ENCODE measurements around the gene SMURF1.
A peak's percentile ranks its signal among the peaks of the same experiment; 100 is the strongest.

Gene SMURF1

DNA sequence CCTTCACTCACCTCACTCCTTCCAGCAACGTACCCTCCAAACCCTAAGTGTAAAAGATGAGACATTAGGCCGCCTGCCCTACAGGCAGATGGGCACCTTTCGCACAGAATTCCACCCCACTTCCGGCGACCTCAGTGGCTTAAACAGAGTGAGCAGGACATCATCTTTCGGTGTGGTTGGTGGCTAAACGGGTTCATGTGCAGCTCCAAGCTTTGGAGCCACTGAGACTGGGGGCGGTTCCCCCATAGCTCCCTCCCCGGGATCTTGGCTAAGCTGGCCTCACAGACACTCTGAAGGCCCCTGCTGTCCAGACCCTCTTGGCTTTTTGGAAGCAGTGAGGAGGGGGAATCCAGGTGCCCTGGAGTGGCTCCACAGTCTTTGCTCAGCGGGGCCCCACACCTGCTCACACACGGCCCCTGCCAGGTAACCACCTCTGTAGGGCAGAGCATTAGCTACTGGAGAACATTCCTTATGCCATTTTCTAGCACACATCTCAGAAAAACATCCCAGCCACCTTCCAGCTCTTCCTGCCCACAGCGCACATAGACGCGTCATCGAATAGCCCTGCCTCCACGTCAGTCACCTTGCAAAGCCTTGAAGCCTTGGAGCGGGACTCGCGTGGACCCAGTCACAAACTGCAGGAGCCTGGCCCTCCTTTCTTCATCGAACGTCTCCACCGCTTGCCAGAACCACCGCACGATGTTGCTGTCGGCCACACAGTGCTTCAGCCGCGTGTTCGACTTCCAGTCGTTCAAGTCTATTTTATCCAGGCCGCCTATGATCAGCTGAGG, 108.8 kb downstream of the SMURF1 start:
- no peak overlapping the region for H3K4me3 ChIP-seq (ENCODE audit: control insufficient read depth, low read depth, low read length)
- DNase-seq (ENCODE audit: low read depth) = no peak
- TF ChIP-seq, protein P1, sequence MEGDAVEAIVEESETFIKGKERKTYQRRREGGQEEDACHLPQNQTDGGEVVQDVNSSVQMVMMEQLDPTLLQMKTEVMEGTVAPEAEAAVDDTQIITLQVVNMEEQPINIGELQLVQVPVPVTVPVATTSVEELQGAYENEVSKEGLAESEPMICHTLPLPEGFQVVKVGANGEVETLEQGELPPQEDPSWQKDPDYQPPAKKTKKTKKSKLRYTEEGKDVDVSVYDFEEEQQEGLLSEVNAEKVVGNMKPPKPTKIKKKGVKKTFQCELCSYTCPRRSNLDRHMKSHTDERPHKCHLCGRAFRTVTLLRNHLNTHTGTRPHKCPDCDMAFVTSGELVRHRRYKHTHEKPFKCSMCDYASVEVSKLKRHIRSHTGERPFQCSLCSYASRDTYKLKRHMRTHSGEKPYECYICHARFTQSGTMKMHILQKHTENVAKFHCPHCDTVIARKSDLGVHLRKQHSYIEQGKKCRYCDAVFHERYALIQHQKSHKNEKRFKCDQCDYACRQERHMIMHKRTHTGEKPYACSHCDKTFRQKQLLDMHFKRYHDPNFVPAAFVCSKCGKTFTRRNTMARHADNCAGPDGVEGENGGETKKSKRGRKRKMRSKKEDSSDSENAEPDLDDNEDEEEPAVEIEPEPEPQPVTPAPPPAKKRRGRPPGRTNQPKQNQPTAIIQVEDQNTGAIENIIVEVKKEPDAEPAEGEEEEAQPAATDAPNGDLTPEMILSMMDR (conservative IDR thresholded peaks at IDR 0.05; ENCODE audit: control insufficient read depth, insufficient read depth, low read depth, low read length) = no peak

DNA sequence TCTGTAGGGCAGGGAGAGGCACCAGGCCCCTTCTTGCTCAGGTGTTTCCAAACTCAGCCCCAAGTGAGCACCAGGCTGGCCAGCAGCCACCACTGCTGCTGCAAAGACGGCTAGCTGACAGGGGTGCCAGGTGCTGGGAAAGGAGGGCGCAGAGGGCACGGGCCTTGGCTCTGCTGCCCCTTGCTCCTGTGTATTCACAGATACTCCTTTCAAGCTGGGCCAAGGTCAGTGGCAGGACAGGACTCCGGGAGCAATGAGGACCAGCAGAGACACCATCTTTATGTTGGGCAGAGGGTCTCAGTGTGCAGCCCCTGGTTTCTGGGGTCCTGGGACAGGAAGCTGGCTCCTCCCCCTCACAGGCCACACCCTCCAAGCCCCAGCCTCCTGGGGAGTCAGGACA, 110.1 kb downstream of the SMURF1 start:
- TF ChIP-seq, protein P1 (conservative IDR thresholded peaks at IDR 0.05; ENCODE audit: control insufficient read depth, insufficient read depth, low read depth, low read length) = no peak
- no peak overlapping the region for H3K4me3 ChIP-seq (ENCODE audit: control insufficient read depth, low read depth, low read length)
- no peak for DNase-seq (ENCODE audit: low read depth)

DNA sequence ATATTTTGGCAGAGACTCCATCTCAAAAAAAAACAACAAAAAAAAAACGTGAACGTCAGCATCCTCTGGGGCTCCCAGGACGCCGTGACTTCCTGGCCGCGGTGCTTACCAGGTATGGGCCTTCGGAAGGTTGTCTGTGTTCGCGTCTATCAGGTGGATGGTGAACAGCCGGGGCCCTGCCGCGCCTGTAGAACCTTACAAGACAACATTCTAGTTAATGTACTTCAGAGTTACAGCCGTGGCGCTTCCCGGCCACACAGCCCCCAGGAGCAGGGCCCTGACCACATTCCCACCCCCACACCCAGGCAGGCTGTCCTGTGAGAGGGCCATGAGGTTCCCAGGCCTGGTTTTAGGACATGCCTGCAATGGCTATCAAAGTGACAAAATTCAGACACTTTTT, 111.0 kb downstream of the SMURF1 start:
- TF ChIP-seq, protein P1 (conservative IDR thresholded peaks at IDR 0.05; ENCODE audit: control insufficient read depth, insufficient read depth, low read depth, low read length) = no peak

DNA sequence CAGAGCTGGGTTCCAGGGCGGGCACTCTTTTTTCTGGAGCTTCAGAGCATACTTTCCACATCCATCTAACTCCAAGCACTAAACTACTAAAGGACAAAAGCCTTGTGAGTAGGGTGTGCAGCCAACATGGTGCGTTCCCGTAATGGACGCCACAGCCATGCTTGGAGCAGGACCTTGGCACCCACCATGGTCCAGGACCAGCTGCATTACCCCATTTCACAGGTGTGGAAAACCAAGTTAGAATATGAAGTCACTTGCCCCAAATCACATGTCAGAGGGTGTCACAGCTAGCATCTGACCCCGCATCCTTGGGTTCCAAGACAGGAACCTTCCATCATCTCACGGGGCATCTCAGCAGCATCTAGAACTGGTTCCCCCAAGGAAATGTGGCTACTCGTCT, 112.4 kb downstream of the SMURF1 start:
- TF ChIP-seq, protein P1 (conservative IDR thresholded peaks at IDR 0.05; ENCODE audit: control insufficient read depth, insufficient read depth, low read depth, low read length) = no peak
- no peak overlapping the region for H3K4me3 ChIP-seq (ENCODE audit: control insufficient read depth, low read depth, low read length)

More for the DNA sequence above, 111.0 kb downstream of the SMURF1 start:
- DNase-seq (ENCODE audit: low read depth) = no peak
- no peak overlapping the region for H3K4me3 ChIP-seq (ENCODE audit: control insufficient read depth, low read depth, low read length)

DNA sequence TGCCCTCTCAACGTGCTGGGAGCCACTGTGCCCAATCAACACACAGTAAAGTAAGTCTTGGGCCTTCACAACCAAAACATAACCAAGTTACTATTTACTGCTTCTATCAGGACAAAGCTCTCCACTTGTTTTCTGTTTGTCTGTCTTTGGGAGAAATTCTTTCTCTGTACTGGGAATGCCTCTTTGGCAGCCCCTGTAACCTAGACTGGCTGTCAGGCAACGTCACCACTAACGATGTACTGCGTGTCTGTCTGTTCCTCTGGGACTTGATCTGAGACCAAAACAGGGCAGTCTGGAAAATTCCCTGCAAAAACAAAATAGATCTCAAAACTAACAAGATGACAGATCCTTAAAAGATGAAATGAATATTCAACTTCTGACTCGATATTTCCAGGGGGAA, 113.0 kb downstream of the SMURF1 start:
- peak; percentile 39 for DNase-seq (ENCODE audit: low read depth)
- TF ChIP-seq, protein P1 (conservative IDR thresholded peaks at IDR 0.05; ENCODE audit: control insufficient read depth, insufficient read depth, low read depth, low read length) = no peak
- H3K4me3 ChIP-seq (ENCODE audit: control insufficient read depth, low read depth, low read length) = no peak overlapping the region

More for the DNA sequence above, 112.4 kb downstream of the SMURF1 start:
- DNase-seq (ENCODE audit: low read depth) = no peak

DNA sequence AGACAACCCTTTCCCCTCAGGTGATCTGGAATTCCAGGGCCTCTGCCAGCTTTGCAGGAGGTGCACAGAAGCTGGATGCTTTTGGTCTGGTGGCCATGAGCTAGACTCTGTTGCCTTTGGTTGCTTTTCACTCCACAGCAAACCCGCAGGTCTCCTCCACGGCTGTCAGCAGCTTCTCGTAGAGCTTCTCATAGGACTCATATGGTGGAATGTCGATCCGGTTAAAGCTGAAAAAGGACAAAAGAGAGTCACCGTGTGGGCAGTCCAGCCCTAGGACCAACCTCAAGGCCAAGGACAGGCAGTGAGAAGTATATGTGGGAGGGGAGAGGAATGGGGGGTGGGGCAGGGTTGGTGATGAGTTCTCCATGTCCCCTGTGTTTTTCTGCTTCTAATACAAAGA, 113.5 kb downstream of the SMURF1 start:
- H3K4me3 ChIP-seq (ENCODE audit: control insufficient read depth, low read depth, low read length) = no peak overlapping the region
- DNase-seq (ENCODE audit: low read depth) = no peak
- TF ChIP-seq, protein P1 (conservative IDR thresholded peaks at IDR 0.05; ENCODE audit: control insufficient read depth, insufficient read depth, low read depth, low read length) = no peak
